Fibroblast of lung (primary cell): Measurements from ENCODE around the gene DOP1A. TPM values are rescaled to one million over a fixed set of nuclear protein-coding genes. Genes with fewer than 3 reads are reported as not detected.

Experiments used
- DNase-seq, 2 donors: peaks; one replicate each; pipeline versions ENCODE4 v3.0.0 to v3.0.0-alpha.2; 2010; ENCODE audit warnings: low read depth in 2 of 2
- H2AFZ ChIP-seq: 2 replicates; pipeline ENCODE4 v1.5.1; 2012; ENCODE audit warnings: low read length, control low read depth, inconsistent platforms
- H3K27ac ChIP-seq: 2 replicates; pipeline ENCODE4 v1.5.1; 2011; ENCODE audit warnings: low read length, control low read depth; ENCODE audit not compliant: insufficient read depth
- H3K27me3 ChIP-seq: 2 replicates; pipeline ENCODE4 v1.5.1; 2011; ENCODE audit warnings: mild to moderate bottlenecking, low read length; ENCODE audit not compliant: control insufficient read depth, insufficient read depth
- H3K36me3 ChIP-seq: 2 replicates; pipeline ENCODE4 v1.5.1; 2011; ENCODE audit warnings: low read length; ENCODE audit not compliant: control insufficient read depth, insufficient read depth
- H3K4me1 ChIP-seq: 2 replicates; pipeline ENCODE4 v1.5.1; 2011; ENCODE audit warnings: low read length; ENCODE audit not compliant: control insufficient read depth, insufficient read depth; ENCODE audit errors: extremely low read depth
- H3K4me2 ChIP-seq: 2 replicates; pipeline ENCODE4 v1.5.1; 2011; ENCODE audit warnings: low read length, control low read depth; ENCODE audit not compliant: insufficient read depth; ENCODE audit errors: extremely low read depth
- H3K4me3 ChIP-seq, 4 experiments: fragments of 200-600 bp in 1 of 4; sonication (generic) in 1 of 4; replicated peaks in 1 of 4; 2 replicates each; pipeline ENCODE4 v1.5.1; 2011 to 2016; ENCODE audit warnings: low read length in 4 of 4, low read depth in 3 of 4, mild to moderate bottlenecking in 3 of 4, control low read depth in 2 of 4, inconsistent platforms in 1 of 4, mixed read lengths in 1 of 4; ENCODE audit not compliant: insufficient read depth in 1 of 4; ENCODE audit errors: control extremely low read depth in 1 of 4
- H3K79me2 ChIP-seq: 2 replicates; pipeline ENCODE4 v1.5.1; 2012; ENCODE audit warnings: mild to moderate bottlenecking, low read length, inconsistent platforms; ENCODE audit not compliant: control insufficient read depth, insufficient read depth
- H3K9ac ChIP-seq: 2 replicates; pipeline ENCODE4 v1.5.1; 2011; ENCODE audit warnings: mild to moderate bottlenecking, low read length, control low read depth; ENCODE audit not compliant: insufficient read depth
- H3K9me3 ChIP-seq: 2 replicates; pipeline ENCODE4 v1.5.1; 2012; ENCODE audit warnings: low read depth, low read length; ENCODE audit not compliant: control insufficient read depth, insufficient read depth
- H4K20me1 ChIP-seq: 2 replicates; pipeline ENCODE4 v1.5.1; 2011; ENCODE audit warnings: low read length; ENCODE audit not compliant: control insufficient read depth, insufficient read depth; ENCODE audit errors: extremely low read depth
- EZH2 ChIP-seq: IDR thresholded peaks from 2 replicates; pipeline ENCODE4 v1.5.1; 2012; ENCODE audit warnings: low read length, control low read depth, mild to moderate bottlenecking; ENCODE audit errors: missing control alignments
- polyA plus RNA-seq, 2 donors: library from polyadenylated mRNA; depleted of rRNA in 1 of 2; stranded (reverse) in 1 of 2; unstranded in 1 of 2; fragments of >200 nt; gene quantifications; 2 replicates each; pipeline ENCODE4 v1.2.1, GENCODE V29; 2011 to 2012; ENCODE audit warnings: missing spikeins in 1 of 2
- total RNA-seq: library from RNA; depleted of rRNA; stranded (reverse); fragments of >200 nt; gene quantifications from 2 replicates; pipeline ENCODE4 v1.2.1, GENCODE V29; 2014
- TF ChIP-seq, protein P1 (sequence below), 2 donors: IDR thresholded peaks in 1 of 2; conservative IDR thresholded peaks in 1 of 2; 1 replicate in 1 of 2; 2 replicates in 1 of 2; pipeline ENCODE4 v1.5.1; 2011 to 2012; ENCODE audit warnings: low read length in 2 of 2, control low read depth in 1 of 2, inconsistent platforms in 1 of 2, low read depth in 1 of 2, mild to moderate bottlenecking in 1 of 2

DOP1A gene
- total and polyA plus RNA-seq, 2 donors (not counting 1 experiment from before 2014, with no cell fraction given), result 13.2 to 33.7 TPM

- no peaks in the 10 kb centered on the region for H3K36me3 ChIP-seq
These were observed 58.8 kb downstream of the DOP1A start for GRCh38 chr6:83126223-83126622.

DNA sequence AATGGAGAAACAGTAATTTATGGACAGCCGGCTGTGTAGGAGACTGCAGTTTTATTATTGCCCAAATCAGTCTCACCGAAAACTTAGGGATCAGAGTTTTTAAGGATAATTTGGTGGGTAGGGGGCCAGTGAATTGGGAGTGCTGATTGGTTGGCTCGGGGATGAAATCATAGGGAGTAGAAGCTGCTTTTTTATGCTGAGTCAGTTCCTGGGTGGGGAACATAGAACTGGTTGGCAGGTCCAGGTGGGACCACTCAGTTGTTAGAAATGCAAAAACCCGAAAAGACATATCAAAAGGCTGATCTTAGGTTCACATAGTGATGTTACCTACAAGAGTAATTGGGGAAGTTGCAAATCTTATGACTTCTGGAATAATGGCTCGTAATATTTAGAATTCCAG is 59.3 kb downstream of the DOP1A start:
- H3K27ac ChIP-seq, result no peak overlapping the region
- DNase-seq, result no peak
- peaks cover 2% of the 10 kb centered on the region for H3K4me1 ChIP-seq
- H3K4me3 ChIP-seq, result no peak overlapping the region
- H3K27me3 ChIP-seq, result no peaks in the 10 kb centered on the region
- no peak for TF ChIP-seq EZH2
- TF ChIP-seq, protein P1, sequence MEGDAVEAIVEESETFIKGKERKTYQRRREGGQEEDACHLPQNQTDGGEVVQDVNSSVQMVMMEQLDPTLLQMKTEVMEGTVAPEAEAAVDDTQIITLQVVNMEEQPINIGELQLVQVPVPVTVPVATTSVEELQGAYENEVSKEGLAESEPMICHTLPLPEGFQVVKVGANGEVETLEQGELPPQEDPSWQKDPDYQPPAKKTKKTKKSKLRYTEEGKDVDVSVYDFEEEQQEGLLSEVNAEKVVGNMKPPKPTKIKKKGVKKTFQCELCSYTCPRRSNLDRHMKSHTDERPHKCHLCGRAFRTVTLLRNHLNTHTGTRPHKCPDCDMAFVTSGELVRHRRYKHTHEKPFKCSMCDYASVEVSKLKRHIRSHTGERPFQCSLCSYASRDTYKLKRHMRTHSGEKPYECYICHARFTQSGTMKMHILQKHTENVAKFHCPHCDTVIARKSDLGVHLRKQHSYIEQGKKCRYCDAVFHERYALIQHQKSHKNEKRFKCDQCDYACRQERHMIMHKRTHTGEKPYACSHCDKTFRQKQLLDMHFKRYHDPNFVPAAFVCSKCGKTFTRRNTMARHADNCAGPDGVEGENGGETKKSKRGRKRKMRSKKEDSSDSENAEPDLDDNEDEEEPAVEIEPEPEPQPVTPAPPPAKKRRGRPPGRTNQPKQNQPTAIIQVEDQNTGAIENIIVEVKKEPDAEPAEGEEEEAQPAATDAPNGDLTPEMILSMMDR (conservative IDR thresholded peaks at IDR 0.05 in 1 of 2, IDR thresholded peaks at IDR 0.05 in 1 of 2; ENCODE audit: low read depth in 1 of 2, low read length in 2 of 2), result no peak
- H3K9me3 ChIP-seq, result no peaks in the 10 kb centered on the region
- no peaks in the 10 kb centered on the region for H4K20me1 ChIP-seq
- H2AFZ ChIP-seq, result no peak overlapping the region
- H3K4me2 ChIP-seq, result no peak overlapping the region
- H3K9ac ChIP-seq, result no peak overlapping the region
- H3K36me3 ChIP-seq, result no peaks in the 10 kb centered on the region
- H3K79me2 ChIP-seq, result no peaks in the 10 kb centered on the region

More at GRCh38 chr6:83126223-83126622, 58.8 kb downstream of the DOP1A start:
- Histone ChIP-seq H3K4me2 (no peak overlapping the region), H3K79me2 (no peaks in the 10 kb centered on the region), H3K4me1 (peaks cover 2% of the 10 kb centered on the region), H4K20me1 (no peaks in the 10 kb centered on the region), H3K9me3 (no peaks in the 10 kb centered on the region), H3K9ac (no peak overlapping the region), H3K27me3 (no peaks in the 10 kb centered on the region), H3K4me3 (no peak overlapping the region), H3K27ac (no peak overlapping the region), H2AFZ (no peak overlapping the region)
- DNase-seq, result no peak
- no peak for TF ChIP-seq EZH2
- TF ChIP-seq, protein P1 (conservative IDR thresholded peaks at IDR 0.05 in 1 of 2, IDR thresholded peaks at IDR 0.05 in 1 of 2; ENCODE audit: low read depth in 1 of 2, low read length in 2 of 2), result no peak

- no peak overlapping the region for H3K27ac ChIP-seq
- H3K9ac ChIP-seq, result no peak overlapping the region
- no peak for TF ChIP-seq EZH2
- TF ChIP-seq, protein P1 (conservative IDR thresholded peaks at IDR 0.05 in 1 of 2, IDR thresholded peaks at IDR 0.05 in 1 of 2; ENCODE audit: low read depth in 1 of 2, low read length in 2 of 2), result no peak
- DNase-seq, result no peak
- H3K27me3 ChIP-seq, result no peaks in the 10 kb centered on the region
- no peaks in the 10 kb centered on the region for H4K20me1 ChIP-seq
- H2AFZ ChIP-seq, result no peak overlapping the region
- no peak overlapping the region for H3K4me3 ChIP-seq
- H3K4me1 ChIP-seq, result peaks cover 2% of the 10 kb centered on the region
- H3K36me3 ChIP-seq, result no peaks in the 10 kb centered on the region
- H3K9me3 ChIP-seq, result no peaks in the 10 kb centered on the region
- no peak overlapping the region for H3K4me2 ChIP-seq
- no peaks in the 10 kb centered on the region for H3K79me2 ChIP-seq
These were observed 59.8 kb downstream of the DOP1A start for GRCh38 chr6:83127258-83127657.
